ENCODE results near the gene RALA.

GRCh38 chr7:39633563-39634477, 10.4 kb downstream of the RALA start:
- TF ChIP-seq CTCF (CRISPR knock-in tag; IDR thresholded peaks at IDR 0.05): no peak
- TF ChIP-seq ZNF615 (CRISPR knock-in tag; IDR thresholded peaks at IDR 0.05; ENCODE audit: borderline replicate concordance): no peak
- TF ChIP-seq MYPOP (CRISPR knock-in tag; IDR thresholded peaks at IDR 0.05): no peak
- TF ChIP-seq ZZZ3 (CRISPR knock-in tag; IDR thresholded peaks at IDR 0.05; ENCODE audit: borderline replicate concordance): no peak
- no peak for TF ChIP-seq EZH2 (conservative IDR thresholded peaks at IDR 0.05; ENCODE audit: low read depth, low read length)
- TF ChIP-seq HNRNPH1 (optimal IDR thresholded peaks at IDR 0.05; ENCODE audit: low read depth, low read length): no peak
- no peak for TF ChIP-seq ZNF121 (CRISPR knock-in tag; IDR thresholded peaks at IDR 0.05)
- TF ChIP-seq POLR2A (IDR thresholded peaks at IDR 0.05; ENCODE audit: insufficient read depth in 1 of 2, low read depth in 2 of 2, low read length in 2 of 2): no peak
- TF ChIP-seq CEBPZ (IDR thresholded peaks at IDR 0.05; ENCODE audit: low read length): no peak
- TF ChIP-seq CEBPB (IDR thresholded peaks at IDR 0.05; ENCODE audit: borderline replicate concordance, low read depth, low read length): no peak
- no peak for TF ChIP-seq ZNF430 (CRISPR knock-in tag; IDR thresholded peaks at IDR 0.05)
- TF ChIP-seq TAF1 (CRISPR knock-in tag; IDR thresholded peaks at IDR 0.05): no peak
- TF ChIP-seq KLF16 (CRISPR knock-in tag; IDR thresholded peaks at IDR 0.05): no peak
- TF ChIP-seq MEIS1 (CRISPR knock-in tag; IDR thresholded peaks at IDR 0.05; ENCODE audit: borderline replicate concordance): no peak
